Colonic mucosa (tissue), 4 donors: ENCODE data around the gene GLIS2. TPM values are rescaled to one million over a fixed set of nuclear protein-coding genes. Genes with fewer than 3 reads are reported as not detected.

Experiments
- DNase-seq: peaks from one replicate; pipeline ENCODE4 v3.0.0-alpha.2; 2020
- H3K27ac ChIP-seq: fragments of 200-600 bp; one replicate; pipeline ENCODE4 v1.8.0; 2021
- H3K27me3 ChIP-seq: fragments of 200-600 bp; one replicate; pipeline ENCODE4 v1.8.0; 2021
- H3K36me3 ChIP-seq: fragments of 200-600 bp; one replicate; pipeline ENCODE4 v1.8.0; 2021
- H3K4me1 ChIP-seq: fragments of 200-600 bp; one replicate; pipeline ENCODE4 v1.8.0; 2021; ENCODE audit warnings: mild to moderate bottlenecking
- H3K4me3 ChIP-seq: fragments of 200-600 bp; one replicate; pipeline ENCODE4 v1.8.0; 2021
- H3K9ac ChIP-seq, 2 donors: one replicate each; pipeline ENCODE4 v1.7.0; 2013; ENCODE audit warnings: control low read depth in 2 of 2, low read depth in 2 of 2, low read length in 2 of 2
- H3K9me3 ChIP-seq: fragments of 200-600 bp; one replicate; pipeline ENCODE4 v1.8.0; 2021
- CTCF ChIP-seq: fragments of 200-600 bp; IDR thresholded peaks from one replicate; pipeline ENCODE4 v1.8.0; 2022; ENCODE audit warnings: antibody characterized with exemption, mild to moderate bottlenecking
- intact Hi-C: fragments of 100-400 bp; cut with DNase I; formaldehyde crosslinking; loops from one replicate; pipeline ENCODE4 v1.14.1; 2022
- total RNA-seq, 2 donors: library from RNA; stranded (reverse); fragmentation: NEBNext Ultra II Directional in 1 of 2; extraction: Animal tissue kit (Norgen Biotek cat#: 25700) in 1 of 2; gene quantifications; one replicate each; pipeline ENCODE4 v1.2.1, GENCODE V29; 2021
- donor health status: healthy.
- donor health status: DM: no; HTN: no; CAD: no.
- donor health status: DM: no; HTN: no; CAD: no.

GLIS2 gene
- total RNA-seq, 2 donors from 2014 or later = 0.89 to 4.1 TPM

GRCh38 chr16:4385066-4385788 is 69.4 kb downstream of the GLIS2 start:
- Histone ChIP-seq H3K9me3 (no peaks in the 10 kb centered on the region), H3K4me3 (no peak overlapping the region), H3K4me1 (no peaks in the 10 kb centered on the region), H3K27ac (no peak overlapping the region), H3K36me3 (no peaks in the 10 kb centered on the region), H3K27me3 (no peaks in the 10 kb centered on the region), H3K9ac (no peak overlapping the region)
- intact Hi-C loops = no loop called here
- no peak for DNase-seq
- TF ChIP-seq CTCF = no peak

- intact Hi-C loops = no loop called here
- H3K27ac ChIP-seq = no peak overlapping the region
- no peaks in the 10 kb centered on the region for H3K4me1 ChIP-seq
- H3K9me3 ChIP-seq = no peaks in the 10 kb centered on the region
- H3K9ac ChIP-seq = no peak overlapping the region
- H3K4me3 ChIP-seq = no peak overlapping the region
- no peaks in the 10 kb centered on the region for H3K36me3 ChIP-seq
- no peak for DNase-seq
- H3K27me3 ChIP-seq = no peaks in the 10 kb centered on the region
- no peak for TF ChIP-seq CTCF
Observed at GRCh38 chr16:4385789-4386450, 70.1 kb downstream of the GLIS2 start.

- no peak for TF ChIP-seq CTCF
- Histone ChIP-seq H3K4me3 (no peak overlapping the region), H3K9ac (no peak overlapping the region), H3K27ac (no peak overlapping the region), H3K36me3 (no peaks in the 10 kb centered on the region), H3K4me1 (no peaks in the 10 kb centered on the region), H3K9me3 (no peaks in the 10 kb centered on the region), H3K27me3 (no peaks in the 10 kb centered on the region)
- no peak for DNase-seq
- intact Hi-C loops = no loop called here
Observed at GRCh38 chr16:4386451-4386805, 70.6 kb downstream of the GLIS2 start.

- no peaks in the 10 kb centered on the region for H3K36me3 ChIP-seq
Observed at GRCh38 chr16:4386951-4387565, 71.2 kb downstream of the GLIS2 start.

GRCh38 chr16:4387781-4388180 is 71.9 kb downstream of the GLIS2 start:
- H3K4me1 ChIP-seq = no peaks in the 10 kb centered on the region
- H3K9ac ChIP-seq = no peak overlapping the region
- no peak for TF ChIP-seq CTCF
- H3K9me3 ChIP-seq = no peaks in the 10 kb centered on the region
- no peak overlapping the region for H3K27ac ChIP-seq
- no peak overlapping the region for H3K4me3 ChIP-seq
- DNase-seq = no peak
- intact Hi-C loops = no loop called here
- H3K27me3 ChIP-seq = no peaks in the 10 kb centered on the region
- no peaks in the 10 kb centered on the region for H3K36me3 ChIP-seq

More at GRCh38 chr16:4386951-4387565, 71.2 kb downstream of the GLIS2 start:
- no peak overlapping the region for H3K4me3 ChIP-seq
- H3K9ac ChIP-seq = no peak overlapping the region
- no peaks in the 10 kb centered on the region for H3K4me1 ChIP-seq
- no peak for DNase-seq
- H3K27me3 ChIP-seq = no peaks in the 10 kb centered on the region
- no peak overlapping the region for H3K27ac ChIP-seq
- intact Hi-C loops = no loop called here
- TF ChIP-seq CTCF = no peak
- no peaks in the 10 kb centered on the region for H3K9me3 ChIP-seq
